ENCODE measurements around the gene ZNF428.
A peak's percentile ranks its signal among the peaks of the same experiment; 100 is the strongest.
"Not testable (repeated sequence)": the region's sequence is repeated elsewhere in the genome, so short reads cannot be mapped to it uniquely, and the experiment has no call there.

The ZNF428 gene

DNA sequence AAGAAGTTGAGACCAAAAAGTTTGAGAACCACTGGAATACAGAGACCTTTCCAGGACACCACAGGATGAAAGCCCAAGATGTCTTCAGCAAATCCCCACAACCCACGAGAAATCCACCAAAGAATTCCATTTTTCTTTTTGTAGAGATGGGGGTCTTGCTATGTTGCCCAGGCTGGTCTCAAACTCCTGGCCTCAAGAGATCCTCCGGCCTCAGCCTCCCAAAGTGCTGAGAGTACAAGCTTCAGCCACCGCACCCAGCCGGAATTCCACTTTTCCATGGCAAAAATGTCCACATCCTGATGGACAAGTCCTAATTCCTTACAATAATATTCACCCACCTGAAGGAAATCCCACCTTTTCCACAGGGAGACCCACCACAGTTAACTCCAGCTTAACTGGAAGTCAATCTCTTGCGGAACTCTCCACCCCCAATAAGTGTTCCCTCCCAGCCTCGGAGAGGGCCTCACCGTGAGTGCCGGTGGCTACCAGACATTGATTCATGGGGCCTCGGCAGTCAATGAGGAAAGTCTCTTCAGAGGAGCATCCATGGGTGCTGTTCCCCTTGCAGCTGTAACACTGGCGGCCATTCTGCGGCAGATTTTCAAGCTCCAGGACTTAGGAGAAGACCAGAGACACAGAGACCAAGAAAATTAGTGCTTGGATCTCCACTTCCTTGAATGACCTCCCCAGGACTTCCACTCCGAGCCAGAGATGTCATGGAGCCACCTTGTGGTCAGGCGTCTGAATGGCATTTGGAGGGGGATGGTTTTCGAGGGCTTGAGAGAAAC, 32.5 kb upstream of the ZNF428 start:
- peaks cover 23% of the 10 kb centered on the region for H3K36me3 Mint-ChIP-seq
- CTCF ChIA-PET: interaction anchor here (1.4 to 2.0 kb wide), 3 partner anchors 97 to 205 kb away, joined by 3 to 6 read pairs (median 6); no protein-coding TSS in a partner anchor
- H3K4me1 Mint-ChIP-seq: peaks cover 3% of the 10 kb centered on the region
- H3K9me3 Mint-ChIP-seq: no peaks in the 10 kb centered on the region
- peaks cover 3% of the 10 kb centered on the region for H3K27me3 Mint-ChIP-seq
- DNase-seq: peak; percentile 66
- H3K27ac Mint-ChIP-seq: no peak overlapping the region
- H3K4me3 Mint-ChIP-seq: no peak overlapping the region

DNA sequence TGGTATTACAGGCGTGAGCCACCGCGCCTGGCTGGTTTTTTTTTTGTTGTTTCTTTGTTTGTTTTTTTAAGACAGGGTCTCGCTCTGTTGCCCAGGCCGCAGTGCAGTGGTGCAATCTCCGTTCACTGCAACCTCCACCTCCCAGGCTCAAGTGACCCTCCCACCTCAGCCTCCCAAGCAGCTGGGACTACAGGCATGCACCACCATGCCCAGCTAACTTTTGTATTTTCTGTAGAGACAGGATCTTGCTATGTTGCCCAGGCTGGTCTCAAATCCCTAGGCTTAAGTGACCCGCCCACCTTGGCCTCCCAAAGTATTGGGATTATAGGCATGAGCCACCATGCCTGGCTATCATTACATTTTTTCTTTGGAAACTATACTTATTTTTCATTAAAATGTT, 30.8 kb upstream of the ZNF428 start:
- H3K27ac Mint-ChIP-seq, DNase-seq, CTCF ChIA-PET, H3K4me1 Mint-ChIP-seq, H3K4me3 Mint-ChIP-seq, H3K9me3 Mint-ChIP-seq, H3K27me3 Mint-ChIP-seq: not testable (repeated sequence)
- peaks cover 19% of the 10 kb centered on the region for H3K36me3 Mint-ChIP-seq

DNA sequence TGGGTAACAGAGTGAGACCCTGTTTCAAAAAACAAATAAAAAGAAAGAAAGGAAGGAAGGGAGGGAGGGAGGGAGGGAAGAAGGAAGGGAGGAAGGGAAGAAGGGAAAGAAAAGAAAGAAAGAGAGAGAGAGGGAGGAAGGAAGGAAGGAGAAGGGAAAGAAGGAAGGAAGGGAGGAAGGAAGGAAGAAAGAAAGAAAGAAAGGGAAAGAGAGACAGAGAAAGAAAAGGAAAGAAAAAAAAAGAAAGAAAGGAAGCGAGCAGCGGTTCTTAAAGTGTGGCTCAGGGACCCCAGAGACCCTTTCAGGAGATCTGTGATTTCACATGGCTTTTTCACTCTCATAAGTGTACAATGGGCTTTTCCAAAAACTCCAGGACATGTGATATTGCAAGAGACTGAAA, 30.1 kb upstream of the ZNF428 start:
- peaks cover 3% of the 10 kb centered on the region for H3K4me1 Mint-ChIP-seq
- CTCF ChIA-PET: interaction anchor here (1.1 to 1.7 kb wide), 2 partner anchors 13 to 15 kb away, joined by 3 to 5 read pairs; no protein-coding TSS in a partner anchor
- DNase-seq: no peak
- no peaks in the 10 kb centered on the region for H3K9me3 Mint-ChIP-seq
- H3K4me3 Mint-ChIP-seq: no peak overlapping the region
- peaks cover 7% of the 10 kb centered on the region for H3K27me3 Mint-ChIP-seq
- no peak overlapping the region for H3K27ac Mint-ChIP-seq
- peaks cover 14% of the 10 kb centered on the region for H3K36me3 Mint-ChIP-seq

DNA sequence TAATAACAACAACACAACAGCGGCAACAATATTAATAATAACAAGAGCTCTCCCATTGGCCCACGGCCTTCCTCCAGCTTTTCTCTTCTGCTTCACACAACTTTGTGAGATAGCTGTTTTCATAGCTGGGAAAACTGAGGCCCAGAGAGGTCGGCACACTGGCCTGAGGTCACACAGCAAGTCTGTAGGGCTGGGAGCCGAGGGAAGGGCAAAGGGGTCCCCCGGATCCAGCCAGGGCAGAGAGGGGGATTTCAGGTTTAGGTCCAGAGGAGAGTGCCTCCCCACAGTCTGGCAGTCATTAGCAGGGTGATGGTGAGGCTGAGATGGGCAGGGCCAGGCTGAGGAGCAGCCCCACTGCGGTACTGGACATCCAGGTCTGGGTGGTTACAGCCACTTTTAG, 29.2 kb upstream of the ZNF428 start:
- no peaks in the 10 kb centered on the region for H3K9me3 Mint-ChIP-seq
- peaks cover 9% of the 10 kb centered on the region for H3K36me3 Mint-ChIP-seq
- no peak for DNase-seq
- H3K4me3 Mint-ChIP-seq: no peak overlapping the region
- H3K27me3 Mint-ChIP-seq: peaks cover 7% of the 10 kb centered on the region
- H3K27ac Mint-ChIP-seq: no peak overlapping the region
- H3K4me1 Mint-ChIP-seq: peaks cover 3% of the 10 kb centered on the region
- CTCF ChIA-PET: interaction anchor here (1.1 to 1.7 kb wide), 2 partner anchors 14 kb away, joined by 3 to 5 read pairs; no protein-coding TSS in a partner anchor

DNA sequence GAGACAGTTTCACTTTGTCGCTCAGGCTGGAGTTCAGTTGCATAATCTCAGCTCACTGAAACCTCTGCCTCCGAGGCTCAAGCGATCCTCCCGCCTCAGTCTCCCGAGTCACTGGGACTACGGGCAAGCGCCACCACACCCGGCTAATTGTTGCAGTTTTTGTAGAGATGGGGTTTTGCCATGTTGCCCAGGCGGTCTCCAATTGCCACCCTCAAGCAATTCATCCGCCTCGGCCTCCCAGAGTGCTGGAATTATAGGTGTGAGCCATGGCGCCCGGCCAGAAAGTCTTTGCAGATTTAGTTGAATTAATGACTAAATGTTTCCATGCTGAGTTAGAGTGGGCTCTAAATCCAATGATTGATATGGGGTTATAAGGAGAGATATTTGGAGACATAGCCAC, 24.8 kb upstream of the ZNF428 start:
- H3K36me3 Mint-ChIP-seq: peaks cover 4% of the 10 kb centered on the region
- no peak overlapping the region for H3K4me3 Mint-ChIP-seq
- H3K9me3 Mint-ChIP-seq: no peaks in the 10 kb centered on the region
- CTCF ChIA-PET: no interaction called here
- no peak overlapping the region for H3K27ac Mint-ChIP-seq
- H3K4me1 Mint-ChIP-seq: peaks cover 7% of the 10 kb centered on the region
- H3K27me3 Mint-ChIP-seq: peaks cover 33% of the 10 kb centered on the region
- no peak for DNase-seq

DNA sequence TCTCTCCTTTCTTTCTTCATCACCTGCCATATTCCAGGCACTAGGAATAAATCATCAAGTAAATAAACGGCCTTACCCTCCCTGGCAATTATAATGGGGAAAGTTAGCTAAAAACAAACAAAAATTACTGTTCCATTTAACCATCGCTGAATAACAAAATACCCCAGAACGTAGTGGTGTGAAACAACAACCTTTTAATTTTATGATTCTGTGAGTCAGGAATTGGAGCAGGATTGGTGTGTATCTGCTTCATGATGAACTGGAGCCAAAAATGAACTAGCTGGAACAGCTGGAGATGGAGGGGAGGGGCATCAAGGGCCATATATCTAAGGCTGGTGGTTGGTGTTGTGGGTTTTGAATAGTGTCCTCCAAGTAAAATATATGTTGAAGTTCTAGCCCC, 23.9 kb upstream of the ZNF428 start:
- Mint-ChIP-seq H3K27ac (no peak overlapping the region), H3K9me3 (no peaks in the 10 kb centered on the region), H3K27me3 (peaks cover 41% of the 10 kb centered on the region), H3K36me3 (peaks cover 4% of the 10 kb centered on the region), H3K4me1 (peaks cover 12% of the 10 kb centered on the region), H3K4me3 (no peak overlapping the region)
- DNase-seq: no peak
- CTCF ChIA-PET: no interaction called here

DNA sequence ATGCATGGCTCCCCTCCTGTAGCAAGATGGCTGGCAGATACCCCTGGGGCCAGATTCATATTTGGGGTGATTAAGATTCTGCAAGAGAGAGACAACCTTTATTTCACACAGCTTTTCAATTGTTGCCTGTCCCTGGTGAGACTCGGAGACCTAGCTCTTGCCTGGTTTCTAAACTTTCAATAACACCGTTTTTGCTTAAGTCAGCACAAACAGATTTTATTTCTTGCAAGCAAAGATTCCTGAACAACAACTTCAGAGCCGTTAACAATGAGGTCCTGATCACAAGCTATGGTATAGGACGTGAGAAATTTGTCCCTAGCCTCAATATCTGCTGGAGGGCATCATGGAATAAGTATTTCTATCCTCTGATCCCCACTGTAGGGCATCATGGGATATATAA, 23.1 kb upstream of the ZNF428 start:
- Mint-ChIP-seq H3K4me3 (no peak overlapping the region), H3K27me3 (peaks cover 49% of the 10 kb centered on the region), H3K27ac (no peak overlapping the region), H3K4me1 (peaks cover 15% of the 10 kb centered on the region), H3K9me3 (no peaks in the 10 kb centered on the region), H3K36me3 (peaks cover 2% of the 10 kb centered on the region)
- no peak for DNase-seq
- CTCF ChIA-PET: no interaction called here

DNA sequence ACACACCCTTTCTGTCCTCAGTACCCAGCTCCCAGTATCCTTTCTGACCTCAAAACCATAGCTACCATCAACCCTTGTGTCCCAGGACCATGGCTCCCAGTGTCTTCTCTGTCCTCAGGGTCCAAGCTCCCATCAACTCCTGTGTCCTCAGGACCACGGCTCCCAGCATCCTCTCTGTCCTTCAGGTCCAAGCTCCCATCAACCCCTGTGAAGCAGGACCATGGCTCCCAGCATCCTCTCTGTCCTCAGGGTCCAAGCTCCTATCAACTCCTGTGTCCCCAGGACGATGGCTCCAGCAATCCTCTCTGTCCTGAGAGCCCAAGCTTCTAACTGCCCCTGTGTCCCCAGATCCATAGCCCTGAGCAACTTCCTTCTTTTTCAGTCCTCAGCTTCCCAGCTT, 21.9 kb upstream of the ZNF428 start:
- Mint-ChIP-seq H3K9me3 (no peaks in the 10 kb centered on the region), H3K4me3 (peak overlapping the region; percentile 32), H3K4me1 (peaks cover 15% of the 10 kb centered on the region), H3K27ac (no peak overlapping the region), H3K27me3 (peaks cover 57% of the 10 kb centered on the region), H3K36me3 (no peaks in the 10 kb centered on the region)
- DNase-seq: no peak
- CTCF ChIA-PET: interaction anchor here (1.3 kb wide), 1 partner anchor 19 kb away, joined by 3 read pairs; no protein-coding TSS in a partner anchor

DNA sequence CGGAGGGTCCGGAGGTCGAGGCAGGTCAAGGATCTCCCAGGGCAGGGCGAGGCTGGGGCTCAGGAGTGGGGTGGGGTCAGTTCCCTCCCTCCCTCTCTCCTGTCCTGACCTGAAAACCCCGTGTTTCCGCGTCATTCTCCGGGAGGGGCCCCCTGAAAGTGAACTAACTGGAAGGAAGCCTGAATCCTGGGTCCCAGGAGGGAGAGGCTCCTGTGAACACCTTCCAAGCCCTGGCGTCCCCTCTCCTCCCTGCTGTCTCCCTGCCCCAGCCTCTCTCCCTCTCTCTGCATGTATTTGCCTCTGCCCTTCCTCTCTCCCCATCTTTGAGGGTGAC, 21.0 kb upstream of the ZNF428 start:
- CTCF ChIA-PET: interaction anchor here (1.3 kb wide), 1 partner anchor 20 kb away, joined by 3 read pairs; no protein-coding TSS in a partner anchor
- no peak overlapping the region for H3K27ac Mint-ChIP-seq
- H3K9me3 Mint-ChIP-seq: no peaks in the 10 kb centered on the region
- H3K27me3 Mint-ChIP-seq: peaks cover 66% of the 10 kb centered on the region
- H3K4me1 Mint-ChIP-seq: peaks cover 15% of the 10 kb centered on the region
- DNase-seq: no peak
- no peaks in the 10 kb centered on the region for H3K36me3 Mint-ChIP-seq
- H3K4me3 Mint-ChIP-seq: peak overlapping the region; percentile 70

DNA sequence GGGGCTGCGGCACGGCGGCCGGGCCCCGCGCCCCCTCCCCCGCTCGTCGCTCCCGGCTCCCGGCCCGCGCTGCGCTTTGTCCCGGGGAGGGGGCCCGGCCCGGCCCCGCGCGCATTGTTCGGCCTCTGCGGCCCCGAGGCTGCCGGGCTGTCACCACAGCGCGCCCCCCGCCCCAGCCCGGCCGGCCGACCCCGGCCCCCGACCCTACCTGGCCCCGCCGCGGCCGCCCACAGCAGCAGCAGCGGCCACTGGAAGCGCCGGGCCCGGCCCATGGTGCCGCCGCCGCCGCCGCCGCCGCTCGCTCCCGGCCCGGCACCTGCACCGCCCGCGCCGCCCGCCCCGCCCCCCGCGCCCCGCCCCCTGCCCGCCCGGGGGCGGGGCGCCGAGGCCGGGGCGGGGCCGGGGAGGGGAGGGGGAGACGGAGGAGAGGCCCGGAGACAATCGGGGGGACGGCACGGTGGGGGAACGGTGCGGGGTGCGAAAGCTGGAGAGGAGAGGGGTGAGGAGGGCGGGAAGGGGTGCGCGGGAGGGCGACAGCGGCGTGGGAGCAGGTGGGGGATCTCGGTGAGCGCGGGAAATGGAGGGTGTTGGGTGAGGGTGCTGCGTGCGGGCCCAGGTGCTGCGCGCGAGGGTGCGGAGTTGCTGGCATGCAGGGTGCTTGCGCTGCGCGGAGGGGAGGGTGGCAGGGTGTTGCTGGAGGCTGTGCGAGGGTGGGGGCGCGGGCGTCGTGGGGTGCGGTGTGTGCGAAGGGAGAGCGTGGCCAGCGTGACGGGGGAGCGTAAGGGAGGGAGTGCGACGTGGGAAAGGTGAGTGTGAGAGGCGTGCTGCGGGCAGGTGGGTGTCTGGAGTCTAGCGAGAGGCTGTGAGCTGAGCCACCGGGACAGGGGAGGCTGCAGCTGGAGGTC, 20.3 kb upstream of the ZNF428 start, which contains the start of gene CADM4:
TSS of gene CADM4 (minus strand) at position 332 of the 905 bp plus-strand sequence. CDS start at position 272, 60 bp downstream.
- H3K4me1 Mint-ChIP-seq: peaks cover 15% of the 10 kb centered on the region
- CTCF ChIA-PET: interaction anchor here (1.3 kb wide), 1 partner anchor 20 kb away, joined by 3 read pairs; no protein-coding TSS in a partner anchor
- peaks cover 71% of the 10 kb centered on the region for H3K27me3 Mint-ChIP-seq
- no peaks in the 10 kb centered on the region for H3K36me3 Mint-ChIP-seq
- H3K9me3 Mint-ChIP-seq: no peaks in the 10 kb centered on the region
- peak within 1 kb of the TSS; percentile 67 for H3K27ac Mint-ChIP-seq
- H3K4me3 Mint-ChIP-seq: peak within 1 kb of the TSS; percentile 81
- peak; percentile 79 for DNase-seq

DNA sequence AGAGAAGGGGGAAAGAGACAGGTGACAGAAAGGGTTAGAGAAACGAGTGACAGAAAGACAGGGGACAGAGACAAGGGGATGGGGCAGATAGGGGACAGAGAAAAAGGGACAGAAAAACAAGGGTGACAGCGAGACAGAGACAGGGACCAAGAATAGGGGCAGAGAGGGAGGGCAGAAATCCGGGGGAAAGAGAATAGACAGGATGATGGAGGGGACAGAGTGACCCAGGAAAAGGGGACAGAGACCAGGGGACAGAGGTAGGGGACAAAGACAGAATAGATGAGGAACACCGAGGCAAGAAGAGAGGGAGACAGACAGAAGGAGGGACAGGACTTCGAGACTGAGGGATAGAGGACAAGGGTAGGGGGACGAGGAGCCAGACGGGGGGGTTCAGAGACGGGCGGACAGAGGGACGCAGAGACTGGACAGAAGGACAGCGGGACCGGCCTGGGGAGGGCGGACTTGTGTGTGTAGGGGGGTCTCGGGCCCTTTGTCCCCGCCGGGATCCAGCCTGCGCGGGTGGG, 19.6 kb upstream of the ZNF428 start:
- peaks cover 15% of the 10 kb centered on the region for H3K4me1 Mint-ChIP-seq
- CTCF ChIA-PET: no interaction called here
- H3K27ac Mint-ChIP-seq: peak overlapping the region; percentile 67
- peak overlapping the region; percentile 81 for H3K4me3 Mint-ChIP-seq
- no peaks in the 10 kb centered on the region for H3K36me3 Mint-ChIP-seq
- no peaks in the 10 kb centered on the region for H3K9me3 Mint-ChIP-seq
- no peak for DNase-seq
- H3K27me3 Mint-ChIP-seq: peaks cover 75% of the 10 kb centered on the region

DNA sequence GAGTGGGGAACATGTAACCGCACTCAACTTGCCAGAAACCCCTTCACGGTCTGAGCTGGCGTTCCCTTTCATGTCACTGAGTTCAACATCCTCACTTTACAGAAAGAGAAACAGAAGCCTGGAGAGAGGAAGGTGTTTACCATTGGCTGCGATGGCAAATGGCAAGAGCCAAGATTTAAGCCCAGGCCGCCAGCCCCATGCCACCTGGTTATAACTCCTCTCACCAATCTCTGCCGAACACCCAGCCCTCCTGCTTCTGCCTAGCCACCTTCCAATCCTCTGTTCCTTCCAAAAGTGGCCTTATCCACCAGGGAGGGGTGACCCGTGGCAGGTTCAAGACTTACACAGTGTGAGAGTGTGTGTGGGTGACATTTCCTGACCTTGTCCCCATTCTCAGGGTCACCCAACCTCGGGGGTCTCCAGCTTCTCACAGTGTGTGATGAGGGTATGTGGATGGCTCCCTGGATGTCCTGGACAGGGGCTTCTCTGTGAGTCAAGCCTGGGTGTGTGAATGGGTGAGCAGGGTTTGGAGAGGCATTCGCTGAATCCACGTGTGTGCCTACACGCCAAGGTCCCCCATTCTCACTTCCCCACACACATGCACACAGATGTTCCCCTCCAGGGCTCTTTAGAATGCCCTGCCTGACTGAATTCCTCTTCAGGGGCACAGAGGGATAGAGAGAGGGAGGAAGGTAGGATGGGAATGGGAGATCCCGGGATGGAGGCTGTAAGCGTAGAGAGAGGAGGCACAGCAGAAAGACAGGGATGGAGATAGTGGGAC, 19.0 kb upstream of the ZNF428 start:
- Mint-ChIP-seq H3K27ac (no peak overlapping the region), H3K36me3 (no peaks in the 10 kb centered on the region), H3K27me3 (peaks cover 82% of the 10 kb centered on the region), H3K4me1 (peaks cover 15% of the 10 kb centered on the region), H3K4me3 (peak overlapping the region; percentile 81), H3K9me3 (no peaks in the 10 kb centered on the region)
- DNase-seq: no peak
- CTCF ChIA-PET: no interaction called here

DNA sequence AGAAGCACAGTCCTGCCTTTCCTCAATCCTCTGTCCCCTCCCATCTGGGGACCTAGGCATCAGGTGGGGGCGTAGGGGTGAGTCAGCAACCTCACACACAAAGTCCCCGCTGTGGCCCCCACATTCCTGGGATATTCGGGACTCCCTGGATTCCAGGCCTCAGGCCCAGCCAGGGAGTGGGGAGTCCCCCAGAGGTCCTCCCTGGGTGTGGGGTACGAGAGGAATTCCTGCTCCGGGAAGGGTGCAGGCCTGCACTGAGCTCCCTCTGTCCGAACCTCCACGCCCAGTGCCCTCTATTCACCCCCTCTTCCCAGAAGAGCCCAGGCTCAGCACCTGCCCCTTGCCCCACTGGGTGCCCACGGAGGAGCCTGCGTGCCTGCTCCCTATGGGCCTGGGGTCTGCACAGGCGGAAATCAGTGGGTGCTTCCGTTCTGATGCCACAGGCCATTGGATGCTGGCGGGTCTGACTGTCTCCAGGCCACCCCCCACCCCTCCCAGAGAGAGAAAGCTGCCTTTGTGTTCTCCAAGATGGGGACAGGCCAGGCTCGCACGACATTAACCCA, 16.8 kb upstream of the ZNF428 start:
- H3K4me3 Mint-ChIP-seq: no peak overlapping the region
- no peaks in the 10 kb centered on the region for H3K36me3 Mint-ChIP-seq
- no peak for DNase-seq
- no peak overlapping the region for H3K27ac Mint-ChIP-seq
- CTCF ChIA-PET: no interaction called here
- H3K9me3 Mint-ChIP-seq: no peaks in the 10 kb centered on the region
- H3K4me1 Mint-ChIP-seq: peaks cover 15% of the 10 kb centered on the region
- peaks cover 88% of the 10 kb centered on the region for H3K27me3 Mint-ChIP-seq

All from activated naive CD4-positive, alpha-beta T cell treated with anti-CD3 and anti-CD28 coated beads, Interleukin-2, amount 10 ng/mL, durations not matched to agents 7 days and 5 days (primary cell).